ENCODE measurements around the gene KRT86.
A peak's percentile ranks its signal among the peaks of the same experiment; 100 is the strongest.
"Not testable (repeated sequence)": the region's sequence is repeated elsewhere in the genome, so short reads cannot be mapped to it uniquely, and the experiment has no call there.

Gene KRT86

GRCh38 chr12:52238916-52239646 lies 35.4 kb upstream of the KRT86 start:
- no peak for DNase-seq

GRCh38 chr12:52239767-52240166 lies 34.7 kb upstream of the KRT86 start:
- no peak for DNase-seq

- not testable (repeated sequence) for DNase-seq
Observed at GRCh38 chr12:52240247-52240646, 34.2 kb upstream of the KRT86 start.

GRCh38 chr12:52241205-52241842 lies 33.1 kb upstream of the KRT86 start:
- no peak for DNase-seq

GRCh38 chr12:52242442-52243258 lies 31.8 kb upstream of the KRT86 start:
- DNase-seq, result no peak

GRCh38 chr12:52243259-52243855 lies 31.1 kb upstream of the KRT86 start:
- DNase-seq, result peak; percentile 89

GRCh38 chr12:52243856-52244614 lies 30.4 kb upstream of the KRT86 start:
- peak; percentile 89 for DNase-seq

- DNase-seq, result no peak
Observed at GRCh38 chr12:52244615-52244994, 29.8 kb upstream of the KRT86 start.

- no peak for DNase-seq
Observed at GRCh38 chr12:52245259-52245961, 29.0 kb upstream of the KRT86 start.

GRCh38 chr12:52245962-52246569 lies 28.4 kb upstream of the KRT86 start:
- DNase-seq, result no peak

- DNase-seq, result peak; percentile 68
Observed at GRCh38 chr12:52246720-52247621, 27.5 kb upstream of the KRT86 start.

- DNase-seq, result no peak
Observed at GRCh38 chr12:52247622-52248540, 26.6 kb upstream of the KRT86 start.

- DNase-seq, result no peak
Observed at GRCh38 chr12:52248541-52249461, 25.6 kb upstream of the KRT86 start.

- DNase-seq, result no peak
Observed at GRCh38 chr12:52249511-52250047, 24.9 kb upstream of the KRT86 start.

- no peak for DNase-seq
Observed at GRCh38 chr12:52250048-52250990, 24.1 kb upstream of the KRT86 start.

GRCh38 chr12:52251367-52252051 lies 22.9 kb upstream of the KRT86 start:
- no peak for DNase-seq

Data from NCI-H510A treated with DMSO at 0.1 percent for 48 hours (cell line).